ENCODE data around the gene AKT2. TPM values are rescaled to one million over a fixed set of nuclear protein-coding genes. Genes with fewer than 3 reads are reported as not detected.

AKT2 gene
- total RNA-seq, 2 experiments from 2014 or later, result 152 to 159 TPM

- peak overlapping the region; percentile 57 for H3K4me3 Mint-ChIP-seq
- no peaks in the 10 kb centered on the region for H3K27me3 Mint-ChIP-seq (ENCODE audit: low read depth)
- no peak for DNase-seq
- intact Hi-C loops (cut with micrococcal nuclease), result no loop called here
- CTCF ChIA-PET, result no interaction called here
- no peaks in the 10 kb centered on the region for H3K36me3 Mint-ChIP-seq (ENCODE audit: low read depth)
- peaks cover 30% of the 10 kb centered on the region for H3K4me1 Mint-ChIP-seq (ENCODE audit: low read depth)
- H3K27ac Mint-ChIP-seq, result no peak overlapping the region
- no peaks in the 10 kb centered on the region for H3K9me3 Mint-ChIP-seq
These were observed 92.2 kb downstream of the AKT2 start for GRCh38 chr19:40192758-40193586.

- CTCF ChIA-PET, result interaction anchor here (1.0 kb wide), 1 partner anchor 29 kb away, joined by 3 read pairs; no protein-coding TSS in a partner anchor
- intact Hi-C loops (cut with micrococcal nuclease), result loop anchor here (2.0 kb wide), 2 partner anchors 31 to 93 kb away; partner anchors contain the start of gene AKT2
- H3K4me3 Mint-ChIP-seq, result peak overlapping the region; percentile 57
- H3K36me3 Mint-ChIP-seq (ENCODE audit: low read depth), result no peaks in the 10 kb centered on the region
- H3K27ac Mint-ChIP-seq, result no peak overlapping the region
- H3K27me3 Mint-ChIP-seq (ENCODE audit: low read depth), result no peaks in the 10 kb centered on the region
- peak; percentile 35 for DNase-seq
- peaks cover 30% of the 10 kb centered on the region for H3K4me1 Mint-ChIP-seq (ENCODE audit: low read depth)
- H3K9me3 Mint-ChIP-seq, result no peaks in the 10 kb centered on the region
These were observed 93.1 kb downstream of the AKT2 start for GRCh38 chr19:40191836-40192646.

GRCh38 chr19:40190891-40191835, 94.0 kb downstream of the AKT2 start, which contains the start of gene MAP3K10:
MAP3K10 (plus strand) TSS chr19:40191426; CDS start chr19:40192032, 606 bp downstream.
- H3K4me3 Mint-ChIP-seq, result peak within 1 kb of the TSS; percentile 85
- H3K36me3 Mint-ChIP-seq (ENCODE audit: low read depth), result no peaks in the 10 kb centered on the region
- peaks cover 30% of the 10 kb centered on the region for H3K4me1 Mint-ChIP-seq (ENCODE audit: low read depth)
- intact Hi-C loops (cut with micrococcal nuclease), result loop anchor here (1.0 to 2.0 kb wide), 4 partner anchors 32 to 252 kb away; partner anchors contain the start of gene AKT2
- peak; percentile 79 for DNase-seq
- peak within 1 kb of the TSS; percentile 91 for H3K27ac Mint-ChIP-seq
- CTCF ChIA-PET, result interaction anchor here (0.6 to 1.0 kb wide), 4 partner anchors 30 to 521 kb away, joined by 3 to 5 read pairs (median 3); no protein-coding TSS in a partner anchor
- H3K9me3 Mint-ChIP-seq, result no peaks in the 10 kb centered on the region
- no peaks in the 10 kb centered on the region for H3K27me3 Mint-ChIP-seq (ENCODE audit: low read depth)

GRCh38 chr19:40184273-40184672, 100.9 kb downstream of the AKT2 start:
- H3K27me3 Mint-ChIP-seq (ENCODE audit: low read depth), result no peaks in the 10 kb centered on the region
- H3K27ac Mint-ChIP-seq, result no peak overlapping the region
- no peaks in the 10 kb centered on the region for H3K9me3 Mint-ChIP-seq
- intact Hi-C loops (cut with micrococcal nuclease), result no loop called here
- CTCF ChIA-PET, result interaction anchor here (0.7 to 0.9 kb wide), 2 partner anchors 44 to 98 kb away, joined by 3 to 4 read pairs; no protein-coding TSS in a partner anchor
- H3K4me1 Mint-ChIP-seq (ENCODE audit: low read depth), result no peaks in the 10 kb centered on the region
- H3K4me3 Mint-ChIP-seq, result no peak overlapping the region
- H3K36me3 Mint-ChIP-seq (ENCODE audit: low read depth), result no peaks in the 10 kb centered on the region
- no peak for DNase-seq

Small RNAs within 50 kb of the gene (microRNA-seq; reads per million reads assigned to microRNA genes)
- gene MIR641 (ENCODE audit: borderline microRNAs expressed, borderline replicate concordance), result 56.5 reads per million, percentile 51 among the genes with 10 or more reads in this experiment

Other genes starting within 250 kb of the AKT2 start
- 1 to 10 TPM; 8.3 to 9.8 TPM for gene ZNF780B, start 229.1 kb downstream of the AKT2 start, total RNA-seq
- 10 to 100 TPM in 1 of 2 experiments, 1 to 10 TPM in 1; 8.8 to 10.5 TPM for gene ZNF780A, start 194.4 kb downstream of the AKT2 start, total RNA-seq
- 1 to 10 TPM; 8.4 to 9.3 TPM for gene MAP3K10, start 93.9 kb downstream of the AKT2 start, total RNA-seq
- gene TTC9B, start 67.0 kb downstream of the AKT2 start, total RNA-seq, result not detected
- not detected for gene CCNP, start 58.7 kb downstream of the AKT2 start, total RNA-seq
- 10 to 100 TPM; 13.5 to 14.6 TPM for gene C19orf47, start 63.1 kb upstream of the AKT2 start, total RNA-seq
- gene PLD3, start 63.4 kb upstream of the AKT2 start, total RNA-seq, result 10 to 100 TPM; 57.6 to 58.2 TPM
- gene HIPK4, start 104.8 kb upstream of the AKT2 start, total RNA-seq, result not detected
- gene PRX, start 128.0 kb upstream of the AKT2 start, total RNA-seq, result 1 to 10 TPM; 1.5 TPM
- gene SERTAD1, start 140.6 kb upstream of the AKT2 start, total RNA-seq, result 1 to 10 TPM; 8.8 to 9.2 TPM
- gene SERTAD3, start 159.0 kb upstream of the AKT2 start, total RNA-seq, result 1 to 10 TPM; 3.8 to 7.3 TPM
- gene BLVRB, start 180.4 kb upstream of the AKT2 start, total RNA-seq, result 10 to 100 TPM; 29.4 to 30.2 TPM
- gene SPTBN4, start 181.7 kb upstream of the AKT2 start, total RNA-seq, result 1 to 10 TPM in 1 of 2 experiments, under 1 TPM in 1; 0.91 to 1.1 TPM